Measurements from ENCODE around the gene MDN1. TPM values are rescaled to one million over a fixed set of nuclear protein-coding genes. Genes with fewer than 3 reads are reported as not detected.

The MDN1 gene
- total and polyA plus RNA-seq, 2 of the 13 experiments (the other 11 are each of a cell fraction or from before 2014, with no cell fraction given) = 18.8 to 52.9 TPM

- Histone ChIP-seq H3K9me3 (ENCODE audit: low read length) (no peaks in the 10 kb centered on the region), H3K4me2 (ENCODE audit: low read depth, low read length) (no peak overlapping the region), H3K27me3 (ENCODE audit: control insufficient read depth in 1 of 2, insufficient read depth in 2 of 2, low read length in 2 of 2) (no peaks in the 10 kb centered on the region), H3K9ac (ENCODE audit: insufficient read depth, low read depth, low read length) (no peak overlapping the region), H3K4me1 (ENCODE audit: insufficient read depth, low read length) (no peaks in the 10 kb centered on the region), H2AFZ (ENCODE audit: low read length) (no peak overlapping the region), H3K79me2 (ENCODE audit: insufficient read depth, low read length) (no peaks in the 10 kb centered on the region), H3K36me3 (replicated peaks in 1 of 2; ENCODE audit: control insufficient read depth in 1 of 2, insufficient read depth in 2 of 2, low read length in 2 of 2) (peaks cover 8 to 62% of the 10 kb centered on the region in 2 experiments), H3K27ac (ENCODE audit: extremely low read length, insufficient read depth, low read length) (no peak overlapping the region), H4K20me1 (ENCODE audit: insufficient read depth, low read length) (no peaks in the 10 kb centered on the region; the same call in 1 of the 2 replicates), H3K4me3 (replicated peaks in 1 of 3; ENCODE audit: insufficient read depth in 1 of 3, low read depth in 2 of 3, low read length in 3 of 3) (no peak overlapping the region)
- ChIA-PET CTCF (ENCODE audit: low intra/inter-chr PET ratio, low total read pairs) (no interaction called here), POLR2A (no interaction called here)
- in situ Hi-C loops (cut with HindIII; ENCODE audit: extremely low pct_ligation_motif_present, low pct_unique_long_range_greater_than_20kb) = no loop called here
- BruUV-seq (replicated peaks) = no TSS peak
- WGBS (ENCODE audit: low lambda C conversion rate) = 90% methylated on average over 1 of the region's 1 CpG
- FAIRE-seq = no peak
- TF ChIP-seq ZNF678 (CRISPR knock-in tag; IDR thresholded peaks at IDR 0.05) = no peak
- TF ChIP-seq RFX1 (IDR thresholded peaks at IDR 0.05) = no peak
- no peak for TF ChIP-seq ZC3H13 (CRISPR knock-in tag; IDR thresholded peaks at IDR 0.05)
- no peak for TF ChIP-seq YEATS2 (CRISPR knock-in tag; IDR thresholded peaks at IDR 0.05; ENCODE audit: borderline replicate concordance)
- no peak for TF ChIP-seq BRCA1 (CRISPR knock-in tag; IDR thresholded peaks at IDR 0.05)
- TF ChIP-seq POLR2AphosphoS5 (IDR thresholded peaks at IDR 0.05; ENCODE audit: low read depth, low read length) = no peak
- TF ChIP-seq ZNF562 (CRISPR knock-in tag; IDR thresholded peaks at IDR 0.05; ENCODE audit: borderline replicate concordance) = no peak
- no peak for TF ChIP-seq ZFYVE20 (CRISPR knock-in tag; IDR thresholded peaks at IDR 0.05; ENCODE audit: borderline replicate concordance, low read depth)
- TF ChIP-seq U2AF1 (optimal IDR thresholded peaks at IDR 0.05; ENCODE audit: low read depth, low read length) = no peak
- TF ChIP-seq ZNF207 (IDR thresholded peaks at IDR 0.05; ENCODE audit: borderline replicate concordance) = no peak
- no peak for TF ChIP-seq ZBTB7A (CRISPR knock-in tag; IDR thresholded peaks at IDR 0.05)
- no peak for TF ChIP-seq ZNF318 (CRISPR knock-in tag; IDR thresholded peaks at IDR 0.05)
- TF ChIP-seq RFXANK (CRISPR knock-in tag; IDR thresholded peaks at IDR 0.05) = no peak
- TF ChIP-seq ZFP62 (CRISPR knock-in tag; IDR thresholded peaks at IDR 0.05) = no peak
- intact Hi-C loops (cut with micrococcal nuclease; ENCODE audit: unreplicated experiment) = no loop called here
- no peak for DNase-seq (ENCODE audit: low spot score)
- no peak for ATAC-seq
Observed at GRCh38 chr6:89758830-89759229, 60.8 kb downstream of the MDN1 start.

All from HepG2 (cell line).